HepG2 (cell line): ENCODE results near the gene FDPS. TPM values are rescaled to one million over a fixed set of nuclear protein-coding genes. Genes with fewer than 3 reads are reported as not detected.
A peak's percentile ranks its signal among the peaks of the same experiment; 100 is the strongest.

Experiments
- CBX5 ChIP-seq: sonication (generic); formaldehyde crosslinking; IDR thresholded peaks from 2 replicates; pipeline ENCODE4 v1.4.0; 2020; ENCODE audit warnings: missing genetic modification reagents, borderline replicate concordance
- CERS6 ChIP-seq: sonication (generic); formaldehyde crosslinking; IDR thresholded peaks from 2 replicates; pipeline ENCODE4 v1.5.0; 2020; ENCODE audit warnings: missing genetic modification reagents
- CSRNP1 ChIP-seq: sonication (generic); formaldehyde crosslinking; IDR thresholded peaks from 2 replicates; pipeline ENCODE4 v1.8.1; 2023; ENCODE audit warnings: mild to moderate bottlenecking, missing genetic modification reagents
- E2F1 ChIP-seq: sonication (generic); formaldehyde crosslinking; IDR thresholded peaks from 2 replicates; pipeline ENCODE4 v1.5.0; 2020; ENCODE audit warnings: missing genetic modification reagents
- FOXK2 ChIP-seq: fragments of 450-650 bp; IDR thresholded peaks from 2 replicates; pipeline ENCODE4 v1.6.1; 2016
- KLF6 ChIP-seq: IDR thresholded peaks from 2 replicates; pipeline ENCODE4 v1.8.0; 2016; ENCODE audit warnings: missing biosample characterization, missing genetic modification reagents
- PAWR ChIP-seq: sonication (generic); formaldehyde crosslinking; IDR thresholded peaks from 2 replicates; pipeline ENCODE4 v1.4.0; 2020; ENCODE audit warnings: missing genetic modification reagents, mild to moderate bottlenecking, borderline replicate concordance
- RNF219 ChIP-seq: sonication (generic); formaldehyde crosslinking; IDR thresholded peaks from 2 replicates; pipeline ENCODE4 v1.5.0; 2020; ENCODE audit warnings: mild to moderate bottlenecking, missing genetic modification reagents
- TP53 ChIP-seq: sonication (generic); formaldehyde crosslinking; conservative IDR thresholded peaks from 2 replicates; pipeline ENCODE4 v1.4.0; 2020; ENCODE audit warnings: missing genetic modification reagents
- ZBTB40 ChIP-seq, 2 experiments: fragments of 450-650 bp in 1 of 2; sonication (generic) in 1 of 2; formaldehyde crosslinking in 1 of 2; IDR thresholded peaks; 2 replicates each; pipeline versions ENCODE4 v1.6.1 to v1.8.0; 2016 to 2022; ENCODE audit warnings: antibody characterized with exemption in 1 of 2, mild to moderate bottlenecking in 1 of 2, missing genetic modification reagents in 1 of 2
- ZKSCAN1 ChIP-seq: fragments of 150-350 bp; IDR thresholded peaks from 2 replicates; pipeline ENCODE4 v1.6.1; 2014; ENCODE audit warnings: low read length
- ZNF788 ChIP-seq: sonication (generic); formaldehyde crosslinking; IDR thresholded peaks from 2 replicates; pipeline ENCODE4 v1.5.0; 2020; ENCODE audit warnings: mild to moderate bottlenecking, missing genetic modification reagents, borderline replicate concordance
- polyA plus RNA-seq, 8 experiments: library from polyadenylated mRNA; depleted of rRNA in 3 of 8; stranded (reverse) in 7 of 8; unstranded in 1 of 8; fragments of >200 nt; fragmentation: Illumina TruSeq in 4 of 8; extraction: Trizol in 4 of 8; gene quantifications; 2 replicates each; pipeline versions ENCODE4 v1.2.1 to v1.2.3, GENCODE V29; 2011 to 2016; ENCODE audit warnings: low read depth in 4 of 8, missing spikeins in 1 of 8, mixed read lengths in 1 of 8; ENCODE audit not compliant: insufficient read depth in 1 of 8
- total RNA-seq, 5 experiments: library from RNA; depleted of rRNA; stranded (reverse); fragments of >200 nt; fragmentation: Illumina TruSeq; extraction: Trizol; gene quantifications; 2 replicates each; pipeline ENCODE4 v1.2.3, GENCODE V29; 2016; ENCODE audit warnings: low read depth in 1 of 5

Gene FDPS
- total and polyA plus RNA-seq, 2 of the 13 experiments (the other 11 are each of a cell fraction or from before 2014, with no cell fraction given): 264 to 519 TPM

- no peak for TF ChIP-seq ZKSCAN1
- no peak for TF ChIP-seq ZBTB40 (IDR thresholded peaks at IDR 0.05)
- no peak for TF ChIP-seq ZBTB40 (CRISPR knock-in tag; IDR thresholded peaks at IDR 0.05)
- peak; percentile 88 for TF ChIP-seq E2F1
- no peak for TF ChIP-seq PAWR (CRISPR knock-in tag)
- no peak for TF ChIP-seq TP53 (CRISPR knock-in tag)
- no peak for TF ChIP-seq FOXK2
- no peak for TF ChIP-seq CBX5 (CRISPR knock-in tag)
- TF ChIP-seq CERS6: no peak
- no peak for TF ChIP-seq RNF219 (CRISPR knock-in tag)
- TF ChIP-seq KLF6 (CRISPR knock-in tag): peak; percentile 88
- no peak for TF ChIP-seq CSRNP1 (CRISPR knock-in tag)
- TF ChIP-seq ZNF788 (CRISPR knock-in tag): 0 out of 2 replicates have a peak, but pooled peaks have one; percentile 15
These were observed 31.4 kb upstream of the FDPS start, which contains the start of gene HCN3 (continued) for GRCh38 chr1:155277070-155277901.
